OCI-LY7 (cell line): ENCODE measurements around the gene CUL4A.

Source experiments
- CTCF ChIP-seq: fragments of 200-600 bp; sonication (generic); conservative IDR thresholded peaks from 2 replicates; pipeline ENCODE4 v1.5.1; 2014; ENCODE audit warnings: mild to moderate bottlenecking, antibody characterized with exemption, low read length, moderate library complexity, mixed read lengths
- EZH2phosphoT487 ChIP-seq: fragments of 200-600 bp; sonication (generic); IDR thresholded peaks from 2 replicates; pipeline ENCODE4 v1.6.1; 2018; ENCODE audit warnings: low read depth, borderline replicate concordance, mild to moderate bottlenecking, mixed run types, antibody characterized with exemption, low read length, moderate library complexity, mixed read lengths

DNA sequence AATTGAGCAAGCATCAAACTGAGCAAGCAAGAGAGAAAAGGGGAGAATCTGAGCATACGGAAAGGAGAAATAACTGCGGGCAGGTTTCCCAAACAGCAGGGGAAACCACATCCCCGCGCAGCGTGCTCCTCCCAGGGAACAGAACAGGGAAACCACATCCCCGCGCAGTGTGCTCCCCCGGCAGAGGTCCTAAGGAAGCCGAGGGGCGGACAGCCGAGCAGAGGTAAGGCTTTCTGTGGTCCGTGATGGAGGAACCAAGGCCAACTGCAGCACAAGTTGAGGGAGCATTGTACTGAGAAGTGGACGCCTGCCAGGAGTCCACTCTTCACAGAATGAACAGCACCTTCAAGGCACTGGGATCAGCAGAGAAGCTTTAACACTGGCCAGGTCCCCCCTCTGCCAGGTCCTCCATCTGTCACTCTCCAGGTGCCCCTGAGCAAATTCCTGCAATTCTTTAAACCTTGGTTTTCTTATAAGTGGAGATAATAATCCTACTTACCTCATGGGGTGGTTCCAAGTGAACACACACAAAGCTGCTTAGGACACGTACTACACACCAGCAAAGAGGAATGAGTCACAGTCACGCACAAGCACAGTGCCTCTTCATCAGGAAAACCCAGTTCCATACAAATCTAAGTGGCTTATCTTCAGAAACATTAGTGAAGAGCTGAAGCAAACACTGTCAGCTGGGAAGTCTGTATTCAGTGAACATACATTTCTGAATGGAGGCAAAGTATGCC is 64.6 kb downstream of the CUL4A start:
- TF ChIP-seq CTCF (no peak), EZH2phosphoT487 (no peak)
